ENCODE data around the gene ZFPM1. TPM values are rescaled to one million over a fixed set of nuclear protein-coding genes. Genes with fewer than 3 reads are reported as not detected.

The ZFPM1 gene
- total RNA-seq, 2 experiments from 2014 or later = 15.8 to 19.3 TPM

DNA sequence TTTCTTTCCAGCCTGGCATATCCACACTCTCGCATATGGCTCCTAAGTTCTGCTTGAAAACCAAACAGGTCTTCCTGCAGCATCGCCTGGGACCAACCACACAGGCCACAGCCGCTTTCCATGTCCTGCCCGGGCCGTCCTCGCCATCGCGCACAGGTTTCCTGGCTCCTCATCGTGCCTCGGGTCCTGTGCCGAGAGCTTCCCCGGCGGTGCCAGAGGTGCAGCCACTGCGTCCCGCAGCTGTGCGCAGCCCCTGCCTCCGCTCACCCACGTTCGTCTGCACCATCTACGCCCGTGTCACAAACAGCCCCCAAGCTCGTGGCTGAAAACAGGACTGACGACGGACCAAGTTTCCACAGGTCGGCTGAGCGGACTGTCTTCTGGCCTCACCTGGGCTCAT is 6.3 kb upstream of the ZFPM1 start:
- ChIA-PET POLR2A (interaction anchor here (1.4 kb wide), 1 partner anchor 123 kb away, joined by 3 read pairs; the partner anchor contains the start of gene ZC3H18), CTCF (no interaction called here)
- Mint-ChIP-seq H3K27me3 (ENCODE audit: low read depth) (peaks cover 4% of the 10 kb centered on the region), H3K27ac (no peak overlapping the region), H3K36me3 (ENCODE audit: low read depth) (no peaks in the 10 kb centered on the region), H3K9me3 (ENCODE audit: insufficient read depth) (no peaks in the 10 kb centered on the region), H3K4me3 (no peak overlapping the region), H3K4me1 (ENCODE audit: low read depth) (peaks cover 6% of the 10 kb centered on the region)
- no peak for ATAC-seq
- no peak for DNase-seq

DNA sequence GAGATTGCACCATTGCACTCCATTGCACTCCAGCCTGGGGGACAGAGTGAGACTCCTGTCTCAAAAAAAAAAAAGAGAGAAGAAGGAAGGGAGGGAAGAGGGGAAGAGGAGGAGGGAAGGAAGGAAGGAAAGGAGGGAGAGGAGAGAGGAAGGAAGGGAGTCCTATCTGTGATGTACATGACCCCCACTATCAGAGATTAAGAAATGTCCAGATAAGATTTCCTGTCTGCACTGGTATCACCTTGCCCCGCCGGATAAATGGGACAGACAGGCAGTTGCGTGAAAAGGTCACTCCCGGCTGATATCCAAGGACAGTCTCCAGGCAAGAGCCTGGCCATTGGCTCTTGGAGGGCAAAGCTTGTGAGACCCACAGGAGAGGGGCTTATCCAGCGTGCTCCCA is 5.2 kb upstream of the ZFPM1 start:
- no peak overlapping the region for H3K27ac Mint-ChIP-seq
- ChIA-PET POLR2A (no interaction called here), CTCF (interaction anchor here (0.9 kb wide), 1 partner anchor 11 kb away, joined by 3 read pairs; no protein-coding TSS in a partner anchor)
- ATAC-seq (no peak), DNase-seq (no peak)
- no peak overlapping the region for H3K4me3 Mint-ChIP-seq
- peaks cover 4% of the 10 kb centered on the region for H3K27me3 Mint-ChIP-seq (ENCODE audit: low read depth)
- H3K4me1 Mint-ChIP-seq (ENCODE audit: low read depth) = peaks cover 14% of the 10 kb centered on the region
- no peaks in the 10 kb centered on the region for H3K36me3 Mint-ChIP-seq (ENCODE audit: low read depth)
- no peaks in the 10 kb centered on the region for H3K9me3 Mint-ChIP-seq (ENCODE audit: insufficient read depth)

DNA sequence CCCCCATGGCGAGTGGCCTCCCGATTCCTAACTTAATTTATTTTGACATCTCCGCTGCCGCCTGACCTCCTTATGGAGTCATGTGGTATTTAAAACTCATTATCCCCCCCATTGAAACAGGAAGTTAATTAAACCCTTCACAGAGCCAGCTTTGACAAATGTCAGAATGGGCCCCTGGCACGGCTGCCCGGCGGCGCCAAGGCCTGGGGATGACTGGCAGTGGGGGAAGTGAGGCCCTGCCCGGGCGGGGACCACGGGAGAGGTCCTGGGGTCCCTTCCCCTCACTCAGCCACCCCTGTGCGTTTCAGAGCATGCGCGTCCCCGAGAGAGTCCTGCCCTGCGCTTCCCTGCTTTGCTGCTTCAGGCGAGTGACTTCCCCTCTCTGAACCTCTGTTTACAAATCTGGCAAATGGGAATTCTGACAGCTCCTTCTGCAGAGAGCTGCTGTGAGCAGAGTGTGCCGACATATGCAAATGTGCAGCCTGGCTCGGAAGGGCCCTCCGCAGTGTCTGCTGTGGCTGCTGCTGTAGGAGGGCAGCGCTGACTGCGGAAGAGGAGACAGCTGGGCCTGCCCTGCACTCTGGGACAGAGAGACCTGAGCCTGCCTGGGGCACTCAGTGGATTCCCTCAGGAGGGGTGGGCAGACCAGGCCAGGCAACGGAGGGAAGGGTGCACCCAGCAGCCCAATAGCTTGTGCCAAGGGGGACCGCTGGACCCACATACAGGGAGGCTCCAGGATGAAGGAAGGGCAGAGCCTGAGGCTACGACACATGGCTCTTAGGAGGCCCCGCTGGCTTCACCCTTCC is 4.4 kb upstream of the ZFPM1 start:
- POLR2A ChIA-PET = no interaction called here

DNA sequence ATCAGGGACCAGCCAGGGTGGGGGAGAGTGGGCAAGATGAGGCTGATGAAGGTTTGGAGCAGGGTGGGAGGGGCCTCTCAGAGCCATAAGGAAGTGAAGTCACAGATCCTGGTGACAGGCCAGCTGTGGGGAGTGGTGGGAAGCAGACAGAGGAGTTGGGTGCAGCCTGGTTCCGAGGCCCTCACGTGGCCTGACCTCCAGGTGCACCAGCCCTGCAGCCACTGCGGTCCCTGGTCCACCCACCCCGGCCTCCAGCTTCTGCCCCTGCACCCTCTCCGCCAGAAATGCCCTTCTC is 3.9 kb upstream of the ZFPM1 start:
- Mint-ChIP-seq H3K27me3 (ENCODE audit: low read depth) (peaks cover 4% of the 10 kb centered on the region), H3K4me1 (ENCODE audit: low read depth) (peaks cover 10% of the 10 kb centered on the region), H3K27ac (no peak overlapping the region), H3K9me3 (ENCODE audit: insufficient read depth) (no peaks in the 10 kb centered on the region), H3K36me3 (ENCODE audit: low read depth) (no peaks in the 10 kb centered on the region), H3K4me3 (no peak overlapping the region)
- DNase-seq (no peak), ATAC-seq (no peak)
- CTCF ChIA-PET = interaction anchor here (0.7 to 1.0 kb wide), 2 partner anchors 55 to 666 kb away, joined by 3 read pairs; no protein-coding TSS in a partner anchor
- POLR2A ChIA-PET = no interaction called here

More for the DNA sequence above, 4.4 kb upstream of the ZFPM1 start:
- CTCF ChIA-PET = interaction anchor here (0.7 to 1.0 kb wide), 3 partner anchors 11 to 665 kb away, joined by 3 read pairs; no protein-coding TSS in a partner anchor
- Mint-ChIP-seq H3K4me1 (ENCODE audit: low read depth) (peaks cover 10% of the 10 kb centered on the region), H3K27ac (no peak overlapping the region), H3K36me3 (ENCODE audit: low read depth) (no peaks in the 10 kb centered on the region), H3K4me3 (no peak overlapping the region), H3K9me3 (ENCODE audit: insufficient read depth) (no peaks in the 10 kb centered on the region), H3K27me3 (ENCODE audit: low read depth) (peaks cover 4% of the 10 kb centered on the region)
- ATAC-seq (no peak), DNase-seq (no peak)

DNA sequence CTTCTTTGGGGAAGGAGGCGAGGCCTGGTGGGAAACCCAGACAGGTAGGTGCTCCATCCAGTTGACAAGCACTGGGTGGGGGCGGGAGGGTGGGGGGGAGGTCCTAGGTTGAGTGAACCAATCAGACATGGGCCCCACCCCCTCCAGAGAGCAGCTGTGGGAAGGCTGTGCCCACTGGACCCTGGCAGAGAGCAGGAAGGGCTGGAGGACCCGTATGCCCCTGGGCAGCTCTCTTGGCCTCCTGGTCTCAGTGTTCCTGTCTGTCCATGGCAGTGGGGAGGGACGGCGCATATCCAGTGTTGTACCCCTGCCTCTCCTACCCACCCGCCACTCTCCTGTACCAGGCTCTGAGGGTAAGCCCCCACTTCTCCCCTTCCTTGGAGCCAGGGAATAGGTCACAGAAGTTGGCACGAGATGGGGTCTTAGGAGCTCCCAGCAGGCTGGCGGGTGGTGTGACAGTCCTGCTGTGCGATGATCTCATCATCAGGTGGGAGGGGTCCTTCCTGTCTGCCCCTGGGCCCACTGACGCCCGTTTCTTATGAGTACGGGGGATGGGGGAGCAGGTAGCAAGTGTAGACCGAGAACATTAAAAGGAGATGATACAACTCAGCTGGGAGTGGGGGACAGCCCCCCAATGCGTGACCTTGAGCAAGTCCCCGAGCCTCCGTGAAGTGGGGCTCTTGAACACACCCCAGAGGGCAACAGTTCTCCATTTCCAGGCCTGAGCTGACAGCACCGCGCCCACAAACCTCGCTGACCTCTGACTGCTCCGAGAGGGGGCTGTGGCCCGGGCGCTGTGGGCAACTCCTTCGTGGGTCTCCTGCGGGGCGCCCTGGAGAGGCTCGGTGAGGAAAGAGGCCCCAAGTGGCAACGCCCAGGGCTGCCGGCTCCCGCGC is 1.2 kb upstream of the ZFPM1 start:
- H3K27me3 Mint-ChIP-seq (ENCODE audit: low read depth) = peaks cover 4% of the 10 kb centered on the region
- peak overlapping the region; percentile 78 for H3K4me3 Mint-ChIP-seq
- peaks cover 19% of the 10 kb centered on the region for H3K4me1 Mint-ChIP-seq (ENCODE audit: low read depth)
- H3K27ac Mint-ChIP-seq = peak overlapping the region; percentile 91
- ATAC-seq = no peak
- no peaks in the 10 kb centered on the region for H3K9me3 Mint-ChIP-seq (ENCODE audit: insufficient read depth)
- peak; percentile 31 for DNase-seq
- ChIA-PET CTCF (interaction anchor here (0.7 to 1.2 kb wide), 4 partner anchors 8 to 16 kb away, joined by 3 to 6 read pairs (median 4); no protein-coding TSS in a partner anchor), POLR2A (interaction anchor here (1.3 kb wide), 1 partner anchor 87 kb away, joined by 3 read pairs; no protein-coding TSS in a partner anchor)
- peaks cover 2% of the 10 kb centered on the region for H3K36me3 Mint-ChIP-seq (ENCODE audit: low read depth)

DNA sequence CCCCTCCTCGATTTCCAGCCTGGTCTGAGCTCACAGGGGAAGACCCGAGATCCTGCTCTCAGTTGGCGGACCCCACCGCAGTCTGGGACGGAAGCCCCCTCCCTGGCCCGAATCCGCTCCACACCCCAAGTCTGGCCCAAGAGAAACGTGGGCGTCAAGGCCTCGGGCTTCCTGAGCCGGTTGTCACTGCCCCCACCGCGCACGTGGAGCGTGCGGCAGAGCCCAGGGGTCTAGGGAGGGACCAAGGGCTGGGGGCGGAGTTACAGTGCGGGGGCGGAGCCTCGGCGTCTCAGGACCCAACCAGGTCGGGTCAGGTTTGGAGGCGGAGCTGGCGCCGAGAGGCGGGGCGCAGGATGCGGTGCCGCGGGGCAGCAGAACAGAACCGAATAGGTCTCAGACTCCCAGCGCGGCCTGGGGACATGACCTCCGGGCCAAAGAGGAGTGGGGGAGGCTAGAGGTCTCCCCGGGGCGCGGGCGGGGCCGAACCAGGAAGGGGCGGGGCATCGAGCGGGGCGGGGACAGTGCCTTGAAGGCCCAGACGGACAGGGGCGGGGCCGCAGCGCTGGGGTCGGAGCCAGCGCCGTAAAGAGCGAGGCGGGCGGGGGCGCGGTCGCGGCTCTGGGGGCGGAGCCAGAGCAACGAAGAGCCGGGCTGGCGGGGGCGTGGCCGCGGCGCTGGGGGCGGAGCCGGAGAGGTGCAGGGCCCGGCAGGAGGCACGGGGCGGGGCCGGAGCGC is 431 bp upstream of the ZFPM1 start:
- Mint-ChIP-seq H3K9me3 (ENCODE audit: insufficient read depth) (no peaks in the 10 kb centered on the region), H3K4me1 (ENCODE audit: low read depth) (peaks cover 23% of the 10 kb centered on the region), H3K27ac (peak overlapping the region; percentile 91), H3K27me3 (ENCODE audit: low read depth) (peaks cover 4% of the 10 kb centered on the region), H3K36me3 (ENCODE audit: low read depth) (peaks cover 2% of the 10 kb centered on the region), H3K4me3 (peak overlapping the region; percentile 78)
- POLR2A ChIA-PET = interaction anchor here (0.6 to 1.3 kb wide), 2 partner anchors 86 to 238 kb away, joined by 3 read pairs; no protein-coding TSS in a partner anchor
- CTCF ChIA-PET = interaction anchor here (0.7 to 1.2 kb wide), 4 partner anchors 9 to 17 kb away, joined by 3 to 6 read pairs (median 4); no protein-coding TSS in a partner anchor
- ATAC-seq (peak; percentile 76), DNase-seq (peak; percentile 98)

DNA sequence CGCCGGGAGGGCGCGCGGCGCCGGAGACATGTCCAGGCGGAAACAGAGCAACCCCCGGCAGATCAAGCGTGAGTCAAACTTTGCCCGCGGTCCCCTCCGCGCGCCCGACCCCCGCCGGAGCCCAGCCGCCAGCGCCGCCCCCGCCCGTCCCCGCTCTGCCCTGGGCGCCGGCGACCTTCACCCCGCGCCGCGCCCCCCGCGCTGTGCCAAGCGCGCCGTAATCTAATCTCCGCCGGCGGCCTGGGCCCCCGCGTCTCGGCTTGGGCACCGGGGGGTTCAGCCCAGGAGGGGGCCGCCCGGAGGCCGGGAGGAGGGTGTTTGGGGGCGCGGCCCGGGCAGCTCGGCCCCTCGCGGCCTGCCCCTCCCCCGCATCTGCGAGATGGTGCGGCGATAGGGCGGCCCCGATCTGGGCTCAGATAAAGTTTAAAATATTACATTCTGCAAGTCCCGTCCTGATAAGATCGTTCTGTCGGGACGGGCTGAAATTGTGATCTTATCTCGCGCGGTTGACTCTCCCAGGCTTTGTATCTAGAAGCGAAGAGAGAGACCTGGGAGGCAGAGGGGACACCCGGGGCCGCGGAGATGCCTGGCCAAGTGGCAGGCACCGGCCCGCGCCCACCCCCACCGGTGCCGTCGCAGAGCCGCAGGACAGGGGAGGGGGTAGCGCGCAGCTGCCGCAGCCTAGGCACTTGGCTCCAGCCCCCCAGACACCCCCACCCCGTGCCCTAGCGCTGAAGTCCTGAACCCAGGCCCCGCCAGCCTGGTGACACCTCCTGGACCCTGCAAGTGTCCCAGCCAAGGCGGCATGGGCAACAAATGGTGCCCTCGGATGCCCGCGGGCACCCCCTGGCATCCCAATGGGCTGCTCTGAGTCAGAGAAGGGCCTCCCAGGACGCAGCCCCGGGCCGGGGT is 787 bp downstream of the ZFPM1 start:
- H3K4me1 Mint-ChIP-seq (ENCODE audit: low read depth) = peaks cover 29% of the 10 kb centered on the region
- H3K4me3 Mint-ChIP-seq = peak overlapping the region; percentile 90
- H3K9me3 Mint-ChIP-seq (ENCODE audit: insufficient read depth) = no peaks in the 10 kb centered on the region
- ChIA-PET CTCF (interaction anchor here (1.8 kb wide), 1 partner anchor 117 kb away, joined by 6 read pairs; the partner anchor contains the start of gene ZC3H18), POLR2A (interaction anchor here (1.1 to 1.5 kb wide), 4 partner anchors 12 to 117 kb away, joined by 3 to 13 read pairs (median 6); partner anchors contain the start of gene ZC3H18)
- ATAC-seq = no peak
- H3K27me3 Mint-ChIP-seq (ENCODE audit: low read depth) = peaks cover 4% of the 10 kb centered on the region
- DNase-seq = peak; percentile 47
- peaks cover 2% of the 10 kb centered on the region for H3K36me3 Mint-ChIP-seq (ENCODE audit: low read depth)
- peak overlapping the region; percentile 94 for H3K27ac Mint-ChIP-seq

DNA sequence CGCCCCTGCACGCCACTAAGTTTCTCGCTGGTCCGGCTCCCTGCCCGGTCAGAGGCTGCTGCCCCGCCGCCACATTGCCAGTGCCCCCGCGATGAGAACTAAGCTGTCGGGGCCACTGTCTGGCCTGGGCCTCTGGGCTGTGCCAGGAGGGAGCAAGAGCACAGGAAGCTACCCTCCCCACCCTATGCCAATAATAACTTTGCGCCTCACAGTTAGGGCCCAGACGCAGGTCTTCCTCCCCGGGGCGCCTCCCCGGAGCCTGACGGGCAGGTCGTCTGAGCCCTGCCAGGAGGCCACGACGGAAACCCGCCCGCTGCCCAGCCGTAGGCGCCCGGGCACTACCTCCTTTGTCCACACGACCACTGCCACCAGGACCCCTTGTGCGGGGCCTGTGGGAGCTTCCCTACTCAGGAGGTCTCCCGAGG is 1.5 kb downstream of the ZFPM1 start:
- Mint-ChIP-seq H3K27me3 (ENCODE audit: low read depth) (peaks cover 2% of the 10 kb centered on the region), H3K4me3 (peak overlapping the region; percentile 90), H3K4me1 (ENCODE audit: low read depth) (peaks cover 35% of the 10 kb centered on the region), H3K9me3 (ENCODE audit: insufficient read depth) (no peaks in the 10 kb centered on the region), H3K36me3 (ENCODE audit: low read depth) (peaks cover 2% of the 10 kb centered on the region), H3K27ac (peak overlapping the region; percentile 94)
- ATAC-seq (peak; percentile 7), DNase-seq (peak; percentile 66)
- ChIA-PET POLR2A (interaction anchor here (1.1 to 1.5 kb wide), 4 partner anchors 11 to 116 kb away, joined by 3 to 13 read pairs (median 6); partner anchors contain the start of gene ZC3H18), CTCF (interaction anchor here (0.8 to 1.8 kb wide), 2 partner anchors 10 to 116 kb away, joined by 3 to 6 read pairs; partner anchors contain the start of gene ZC3H18)

DNA sequence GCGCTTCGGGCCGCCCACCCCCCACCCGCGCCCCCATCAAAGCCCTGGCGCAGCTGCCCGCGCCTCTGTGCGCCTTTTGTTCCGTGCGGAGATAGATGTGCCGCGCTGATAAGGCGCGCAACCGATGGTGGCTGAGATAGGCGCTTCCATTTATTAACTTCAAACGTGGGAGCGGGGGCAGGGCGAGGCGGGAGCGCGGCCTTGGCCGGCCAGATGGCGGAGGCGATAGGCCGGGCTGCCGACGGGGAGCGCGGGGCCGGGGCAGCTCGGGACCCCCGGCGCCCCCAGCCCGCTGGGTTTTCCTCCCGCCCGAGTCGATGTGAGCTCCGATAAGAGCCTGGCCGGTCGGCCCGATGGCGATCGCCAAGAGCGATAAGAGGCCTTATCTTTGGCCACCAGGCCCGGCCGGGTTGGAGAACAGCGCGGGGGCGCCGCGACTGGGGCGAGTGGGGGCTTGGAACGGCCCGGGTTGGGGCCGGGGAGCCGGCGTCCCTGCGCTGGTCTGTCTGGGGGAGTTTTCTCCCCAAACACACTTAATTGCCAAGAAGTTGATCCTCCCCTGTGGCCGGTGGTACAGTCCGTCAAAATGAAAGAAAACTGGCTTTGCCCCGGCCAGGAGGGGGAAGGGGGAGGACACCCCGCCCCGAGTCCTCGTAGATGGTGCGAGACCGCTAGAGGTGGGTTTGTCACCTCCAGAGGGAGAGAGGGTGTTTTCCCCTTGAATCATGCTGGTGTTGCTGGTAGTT is 2.7 kb downstream of the ZFPM1 start:
- peak; percentile 6 for ATAC-seq
- peaks cover 2% of the 10 kb centered on the region for H3K27me3 Mint-ChIP-seq (ENCODE audit: low read depth)
- no peaks in the 10 kb centered on the region for H3K9me3 Mint-ChIP-seq (ENCODE audit: insufficient read depth)
- H3K36me3 Mint-ChIP-seq (ENCODE audit: low read depth) = peaks cover 2% of the 10 kb centered on the region
- H3K27ac Mint-ChIP-seq = peak overlapping the region; percentile 86
- peak; percentile 85 for DNase-seq
- peaks cover 43% of the 10 kb centered on the region for H3K4me1 Mint-ChIP-seq (ENCODE audit: low read depth)
- CTCF ChIA-PET = interaction anchor here (0.8 to 1.8 kb wide), 2 partner anchors 11 to 115 kb away, joined by 3 to 6 read pairs; partner anchors contain the start of gene ZC3H18
- POLR2A ChIA-PET = interaction anchor here (0.6 to 1.5 kb wide), 7 partner anchors 10 to 187 kb away, joined by 3 to 13 read pairs (median 3); no protein-coding TSS in a partner anchor
- peak overlapping the region; percentile 78 for H3K4me3 Mint-ChIP-seq
